CD4-positive, CD25-positive, alpha-beta regulatory T cell (primary cell): Measurements from ENCODE around the gene AGTRAP. TPM values are rescaled to one million over a fixed set of nuclear protein-coding genes. Genes with fewer than 3 reads are reported as not detected.
A peak's percentile ranks its signal among the peaks of the same experiment; 100 is the strongest.

Experiments used
- ATAC-seq, 2 donors: fragments of 150-1000 bp; cut with Tn5 transposase; one replicate each; pipeline ENCODE4 v1.10.0; 2021; ENCODE audit warnings: low read depth in 2 of 2, moderate number of reproducible peaks in 2 of 2, moderate library complexity in 1 of 2
- DNase-seq, 3 donors: peaks; one replicate each; pipeline versions ENCODE4 v3.0.0 to v3.0.0-alpha.2; 2012 to 2022; ENCODE audit warnings: mixed read lengths in 1 of 3
- H3K27ac ChIP-seq: one replicate; pipeline ENCODE4 v1.7.0; 2013; ENCODE audit warnings: mild to moderate bottlenecking, low read length; ENCODE audit not compliant: insufficient read depth, poor library complexity, severe bottlenecking
- H3K27me3 ChIP-seq: one replicate; pipeline ENCODE4 v1.7.0; 2013; ENCODE audit warnings: low read length; ENCODE audit not compliant: control insufficient read depth, insufficient read depth
- H3K36me3 ChIP-seq: one replicate; pipeline ENCODE4 v1.7.0; 2013; ENCODE audit warnings: mild to moderate bottlenecking, low read length, moderate library complexity; ENCODE audit not compliant: control insufficient read depth, insufficient read depth
- H3K4me1 ChIP-seq: 2 replicates; pipeline ENCODE4 v1.7.0; 2013; ENCODE audit warnings: mild to moderate bottlenecking, low read length; ENCODE audit not compliant: insufficient read depth, control insufficient read depth, poor library complexity, severe bottlenecking
- H3K4me3 ChIP-seq: one replicate; pipeline ENCODE4 v1.7.0; 2013; ENCODE audit warnings: low read depth, mild to moderate bottlenecking, low read length, moderate library complexity
- H3K9me3 ChIP-seq, 2 experiments: 1 replicate in 1 of 2; 2 replicates in 1 of 2; pipeline ENCODE4 v1.7.0; 2013; ENCODE audit warnings: low read length in 2 of 2, mild to moderate bottlenecking in 1 of 2, moderate library complexity in 1 of 2; ENCODE audit not compliant: control insufficient read depth in 2 of 2
- H3K27ac Mint-ChIP-seq, 3 donors: one replicate each; pipeline ENCODE4 v1.8.0; 2020 to 2022; ENCODE audit warnings: mild to moderate bottlenecking in 3 of 3, mixed read lengths in 3 of 3, moderate library complexity in 2 of 3
- H3K27me3 Mint-ChIP-seq: one replicate; pipeline ENCODE4 v1.8.0; 2022; ENCODE audit warnings: mild to moderate bottlenecking, mixed read lengths
- H3K36me3 Mint-ChIP-seq: one replicate; pipeline ENCODE4 v1.8.0; 2020; ENCODE audit warnings: mixed read lengths
- H3K4me1 Mint-ChIP-seq, 4 donors: one replicate each; pipeline ENCODE4 v1.8.0; 2020 to 2022; ENCODE audit warnings: mixed read lengths in 4 of 4, mild to moderate bottlenecking in 1 of 4
- H3K4me3 Mint-ChIP-seq, 4 donors: one replicate each; pipeline ENCODE4 v1.8.0; 2020 to 2022; ENCODE audit warnings: mild to moderate bottlenecking in 4 of 4, mixed read lengths in 4 of 4, moderate library complexity in 3 of 4
- H3K9me3 Mint-ChIP-seq, 7 donors: one replicate each; pipeline ENCODE4 v1.8.0; 2020 to 2022; ENCODE audit warnings: mixed read lengths in 7 of 7, mild to moderate bottlenecking in 3 of 7, moderate library complexity in 2 of 7
- polyA plus RNA-seq, 4 donors: library from polyadenylated mRNA; unstranded; fragments of 300-500 nt; fragmentation: Illumina TruSeq; gene quantifications; one replicate each; pipeline ENCODE4 v1.2.3, GENCODE V29; 2021
- total RNA-seq: library from RNA; stranded (reverse); gene quantifications from one replicate; pipeline ENCODE4 v1.2.3, GENCODE V29; 2022

Gene AGTRAP
- total and polyA plus RNA-seq, 5 donors from 2014 or later, result 25.2 to 113 (median 65.2) TPM

GRCh38 chr1:11795238-11795890, 59.4 kb downstream of the AGTRAP start:
- peaks cover 0 to 4% (median 0%) of the 10 kb centered on the region in 4 donors for H3K4me1 Mint-ChIP-seq
- Histone ChIP-seq H3K4me1 (no peaks in the 10 kb centered on the region), H3K27me3 (no peaks in the 10 kb centered on the region), H3K9me3 (no peaks in the 10 kb centered on the region), H3K36me3 (peaks cover 60% of the 10 kb centered on the region), H3K4me3 (no peak overlapping the region), H3K27ac (no peak overlapping the region)
- no peaks in the 10 kb centered on the region for H3K9me3 Mint-ChIP-seq
- no peak overlapping the region for H3K27ac Mint-ChIP-seq
- H3K4me3 Mint-ChIP-seq, result peak overlapping the region in 1 of 4 donors; percentile 73
- H3K36me3 Mint-ChIP-seq, result peaks cover 30% of the 10 kb centered on the region
- ATAC-seq, result no peak
- DNase-seq, result no peak
- H3K27me3 Mint-ChIP-seq, result no peaks in the 10 kb centered on the region

DNA sequence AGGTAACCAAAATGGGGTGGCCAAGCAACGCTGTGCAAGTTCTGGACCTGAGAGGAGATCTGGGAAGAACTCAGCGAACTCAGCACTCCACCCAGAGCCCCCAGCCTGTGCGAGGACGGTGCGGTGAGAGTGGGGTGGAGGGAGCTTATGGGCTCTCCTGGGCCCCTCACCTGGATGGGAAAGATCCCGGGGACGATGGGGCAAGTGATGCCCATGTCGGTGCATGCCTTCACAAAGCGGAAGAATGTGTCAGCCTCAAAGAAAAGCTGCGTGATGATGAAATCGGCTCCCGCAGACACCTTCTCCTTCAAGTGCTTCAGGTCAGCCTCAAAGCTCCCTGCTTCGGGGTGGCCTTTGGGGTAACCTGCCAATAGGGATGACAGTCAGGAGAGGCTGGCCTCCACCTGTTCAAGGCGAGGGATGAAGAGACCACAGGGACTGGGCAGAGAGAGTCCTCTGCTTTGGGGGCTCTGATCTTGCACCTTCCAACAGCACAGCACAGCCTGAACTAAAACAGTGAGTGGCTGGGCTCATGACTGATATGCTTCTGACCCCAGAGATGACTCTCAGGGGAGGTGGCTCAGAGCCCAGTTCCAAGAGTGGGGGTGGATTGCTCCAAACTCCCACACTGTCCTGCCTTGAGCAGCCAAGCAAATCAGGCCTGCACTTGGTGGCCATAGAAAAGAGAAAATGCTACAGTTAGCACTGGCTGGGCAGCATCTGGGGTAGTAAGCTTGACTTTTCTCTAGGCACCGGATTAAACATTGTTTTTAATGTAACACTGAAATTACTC, 60.3 kb downstream of the AGTRAP start:
- no peaks in the 10 kb centered on the region for H3K27me3 Mint-ChIP-seq

DNA sequence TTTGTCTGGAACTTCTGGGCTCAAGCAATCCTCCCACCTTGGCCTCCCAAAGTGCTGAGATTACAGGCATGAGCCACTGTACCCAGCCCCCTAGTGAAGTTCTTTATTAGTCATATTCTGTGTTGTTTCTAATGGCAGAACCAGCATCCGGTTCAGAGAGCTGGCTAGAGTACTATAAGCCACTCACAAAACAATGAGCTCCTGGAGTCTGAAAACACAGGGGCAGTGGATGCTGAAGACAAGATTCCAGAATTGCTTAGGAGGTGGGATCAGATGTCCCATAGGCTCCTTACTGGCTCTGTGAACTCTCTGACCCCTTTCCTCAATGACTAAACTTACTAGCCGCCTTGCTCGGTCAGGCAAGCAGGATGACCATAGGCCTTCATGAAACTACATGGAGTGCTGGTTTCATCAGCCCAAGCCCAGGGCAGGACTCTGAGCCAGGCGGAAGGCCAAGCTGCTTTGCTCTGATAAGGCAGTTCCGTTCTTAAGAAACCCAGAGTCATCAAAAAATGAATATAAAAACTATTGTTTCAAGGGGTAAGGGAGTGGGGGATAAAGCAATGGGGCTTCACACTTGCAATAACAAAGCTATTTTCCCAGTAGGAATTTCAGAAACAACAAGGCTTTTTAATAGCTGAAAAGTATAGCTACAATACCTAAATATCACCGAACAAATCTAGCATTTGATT, 61.7 kb downstream of the AGTRAP start:
- Mint-ChIP-seq H3K4me1 (peaks cover 0 to 17% (median 6%) of the 10 kb centered on the region in 4 donors), H3K36me3 (peaks cover 23% of the 10 kb centered on the region), H3K27me3 (no peaks in the 10 kb centered on the region), H3K9me3 (peaks cover 0 to 2% (median 0%) of the 10 kb centered on the region in 7 donors), H3K27ac (no peak overlapping the region), H3K4me3 (no peak overlapping the region)
- H3K4me1 ChIP-seq, result peaks cover 8% of the 10 kb centered on the region
- DNase-seq, result no peak
- H3K9me3 ChIP-seq, result no peaks in the 10 kb centered on the region
- no peak overlapping the region for H3K27ac ChIP-seq
- ATAC-seq, result no peak
- peaks cover 56% of the 10 kb centered on the region for H3K36me3 ChIP-seq
- no peaks in the 10 kb centered on the region for H3K27me3 ChIP-seq
- no peak overlapping the region for H3K4me3 ChIP-seq

More for the DNA sequence above, 60.3 kb downstream of the AGTRAP start:
- no peak for ATAC-seq
- no peaks in the 10 kb centered on the region for H3K27me3 ChIP-seq
- no peak overlapping the region for H3K4me3 Mint-ChIP-seq
- no peak overlapping the region for H3K27ac ChIP-seq
- no peaks in the 10 kb centered on the region for H3K4me1 ChIP-seq
- peaks cover 28% of the 10 kb centered on the region for H3K36me3 Mint-ChIP-seq
- no peak overlapping the region for H3K27ac Mint-ChIP-seq
- no peak overlapping the region for H3K4me3 ChIP-seq
- no peak for DNase-seq
- peaks cover 0 to 6% (median 0%) of the 10 kb centered on the region in 4 donors for H3K4me1 Mint-ChIP-seq
- peaks cover 0 to 2% (median 0%) of the 10 kb centered on the region in 7 donors for H3K9me3 Mint-ChIP-seq
- H3K36me3 ChIP-seq, result peaks cover 64% of the 10 kb centered on the region
- no peaks in the 10 kb centered on the region for H3K9me3 ChIP-seq

DNA sequence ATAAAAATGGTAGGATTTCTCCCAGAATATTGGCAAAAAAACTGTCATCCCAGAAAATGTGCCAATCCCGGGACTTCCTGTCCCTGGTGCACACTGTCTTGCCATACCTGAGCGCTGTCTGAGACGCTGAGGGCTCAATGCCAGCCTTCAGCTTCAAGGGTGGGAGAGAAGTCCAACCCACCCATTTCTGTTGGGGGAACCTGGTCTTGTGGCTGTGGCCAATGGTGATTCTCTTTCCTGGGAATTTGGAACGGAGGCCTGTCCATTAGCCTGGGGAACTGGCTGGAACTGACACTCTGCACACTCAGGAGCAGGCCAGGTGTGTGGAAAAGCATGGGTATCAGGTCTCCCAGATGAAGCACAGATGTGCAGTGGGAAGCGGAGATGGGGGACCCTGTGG, 63.2 kb downstream of the AGTRAP start:
- H3K4me3 ChIP-seq, result no peak overlapping the region
- H3K27me3 ChIP-seq, result no peaks in the 10 kb centered on the region
- DNase-seq, result no peak
- Mint-ChIP-seq H3K4me3 (peak overlapping the region in 1 of 4 donors; percentile 71), H3K9me3 (peaks cover 0 to 2% (median 0%) of the 10 kb centered on the region in 7 donors), H3K27ac (peak overlapping the region in 2 of 3 donors; percentile 15 to 29), H3K36me3 (peaks cover 23% of the 10 kb centered on the region), H3K4me1 (peaks cover 0 to 30% (median 17%) of the 10 kb centered on the region in 4 donors), H3K27me3 (no peaks in the 10 kb centered on the region)
- no peak for ATAC-seq
- H3K36me3 ChIP-seq, result peaks cover 50% of the 10 kb centered on the region
- H3K27ac ChIP-seq, result no peak overlapping the region
- H3K4me1 ChIP-seq, result peaks cover 22% of the 10 kb centered on the region
- H3K9me3 ChIP-seq, result no peaks in the 10 kb centered on the region

DNA sequence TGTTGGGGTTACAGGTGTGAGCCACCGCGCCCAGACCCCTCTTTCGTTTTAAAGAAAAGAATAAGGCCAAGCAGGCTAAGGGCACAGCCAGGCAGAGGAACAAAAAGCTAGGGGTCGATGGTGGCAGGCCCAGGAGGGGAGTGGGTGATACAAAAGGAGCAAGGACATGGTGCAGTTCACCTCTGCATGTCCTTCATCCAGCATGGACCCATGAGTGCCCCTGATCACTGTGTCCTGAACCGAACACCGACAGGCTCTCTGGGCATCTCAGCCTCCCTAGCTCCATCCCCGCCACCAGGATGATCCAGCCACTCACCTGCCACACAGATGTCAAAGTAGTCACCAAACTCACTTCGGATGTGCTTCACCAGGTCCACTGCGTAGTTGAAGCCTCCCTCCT, 64.0 kb downstream of the AGTRAP start:
- no peak overlapping the region for H3K4me3 Mint-ChIP-seq
- no peak overlapping the region for H3K27ac Mint-ChIP-seq
- Histone ChIP-seq H3K9me3 (no peaks in the 10 kb centered on the region), H3K4me1 (peaks cover 30% of the 10 kb centered on the region), H3K4me3 (no peak overlapping the region), H3K27ac (no peak overlapping the region), H3K27me3 (no peaks in the 10 kb centered on the region), H3K36me3 (peaks cover 42% of the 10 kb centered on the region)
- H3K36me3 Mint-ChIP-seq, result peaks cover 19% of the 10 kb centered on the region
- DNase-seq (no peak), ATAC-seq (no peak)
- peaks cover 0 to 38% (median 21%) of the 10 kb centered on the region in 4 donors for H3K4me1 Mint-ChIP-seq
- H3K27me3 Mint-ChIP-seq, result no peaks in the 10 kb centered on the region
- H3K9me3 Mint-ChIP-seq, result peaks cover 0 to 2% (median 0%) of the 10 kb centered on the region in 7 donors

- no peak overlapping the region for H3K27ac Mint-ChIP-seq
- no peak for ATAC-seq
- DNase-seq, result no peak
Observed at GRCh38 chr1:11800391-11800755, 64.4 kb downstream of the AGTRAP start.

More at GRCh38 chr1:11800391-11800755, 64.4 kb downstream of the AGTRAP start:
- Histone ChIP-seq H3K27me3 (no peaks in the 10 kb centered on the region), H3K4me1 (peaks cover 35% of the 10 kb centered on the region), H3K4me3 (no peak overlapping the region), H3K9me3 (no peaks in the 10 kb centered on the region), H3K36me3 (peaks cover 38% of the 10 kb centered on the region), H3K27ac (no peak overlapping the region)
- Mint-ChIP-seq H3K4me3 (no peak overlapping the region), H3K4me1 (peaks cover 0 to 40% (median 21%) of the 10 kb centered on the region in 4 donors), H3K9me3 (peaks cover 0 to 2% (median 0%) of the 10 kb centered on the region in 7 donors), H3K36me3 (peaks cover 16% of the 10 kb centered on the region), H3K27me3 (no peaks in the 10 kb centered on the region)
